HepG2 (cell line): ENCODE measurements around the gene BCL6B. TPM values are rescaled to one million over a fixed set of nuclear protein-coding genes. Genes with fewer than 3 reads are reported as not detected.

Experiments
- CCDC6 ChIP-seq: sonication (generic); formaldehyde crosslinking; IDR thresholded peaks from 2 replicates; pipeline ENCODE4 v1.8.1; 2022; ENCODE audit warnings: mild to moderate bottlenecking, missing genetic modification reagents, moderate library complexity
- KAT2B ChIP-seq: fragments of 150-350 bp; IDR thresholded peaks from 2 replicates; pipeline ENCODE4 v1.6.1; 2014; ENCODE audit warnings: low read depth, low read length, borderline replicate concordance
- KLF16 ChIP-seq, 2 experiments: sonication (generic) in 1 of 2; formaldehyde crosslinking in 1 of 2; IDR thresholded peaks; 2 replicates each; pipeline versions ENCODE4 v1.6.1 to v1.8.0; 2016 to 2023; ENCODE audit warnings: missing genetic modification reagents in 2 of 2, missing compliant biosample characterization in 1 of 2
- MAFF ChIP-seq: IDR thresholded peaks from 2 replicates; pipeline ENCODE4 v1.6.1; 2011; ENCODE audit warnings: low read depth, low read length, improper control_type of control experiment
- NFIC ChIP-seq: IDR thresholded peaks from 2 replicates; pipeline ENCODE4 v1.6.1; 2012; ENCODE audit warnings: mild to moderate bottlenecking, low read length, inconsistent platforms
- RFX1 ChIP-seq: fragments of 450-650 bp; IDR thresholded peaks from 2 replicates; pipeline ENCODE4 v1.6.1; 2017
- ZNF296 ChIP-seq: sonication (generic); formaldehyde crosslinking; conservative IDR thresholded peaks from 2 replicates; pipeline ENCODE4 v1.5.0; 2020; ENCODE audit warnings: mild to moderate bottlenecking, missing genetic modification reagents
- ZNF615 ChIP-seq: sonication (generic); formaldehyde crosslinking; IDR thresholded peaks from 2 replicates; pipeline ENCODE4 v1.5.0; 2020; ENCODE audit warnings: mild to moderate bottlenecking, missing genetic modification reagents, borderline replicate concordance
- polyA plus RNA-seq, 8 experiments: library from polyadenylated mRNA; depleted of rRNA in 3 of 8; stranded (reverse) in 7 of 8; unstranded in 1 of 8; fragments of >200 nt; fragmentation: Illumina TruSeq in 4 of 8; extraction: Trizol in 4 of 8; gene quantifications; 2 replicates each; pipeline versions ENCODE4 v1.2.1 to v1.2.3, GENCODE V29; 2011 to 2016; ENCODE audit warnings: low read depth in 4 of 8, missing spikeins in 1 of 8, mixed read lengths in 1 of 8; ENCODE audit not compliant: insufficient read depth in 1 of 8
- total RNA-seq, 5 experiments: library from RNA; depleted of rRNA; stranded (reverse); fragments of >200 nt; fragmentation: Illumina TruSeq; extraction: Trizol; gene quantifications; 2 replicates each; pipeline ENCODE4 v1.2.3, GENCODE V29; 2016; ENCODE audit warnings: low read depth in 1 of 5
- TF ChIP-seq, protein P1 (sequence below): sonication (generic); formaldehyde crosslinking; IDR thresholded peaks from 2 replicates; pipeline ENCODE4 v1.4.0; 2020; ENCODE audit warnings: missing genetic modification reagents, borderline replicate concordance
- TF ChIP-seq, protein P2 (sequence below): sonication (generic); formaldehyde crosslinking; IDR thresholded peaks from 2 replicates; pipeline ENCODE4 v1.4.0; 2020; ENCODE audit warnings: missing genetic modification reagents
- TF ChIP-seq, protein P3 (sequence below): IDR thresholded peaks from 2 replicates; pipeline ENCODE4 v1.6.1; 2012; ENCODE audit warnings: low read length, improper control_type of control experiment

Gene BCL6B
- total and polyA plus RNA-seq, 2 of the 13 experiments (the other 11 are each of a cell fraction or from before 2014, with no cell fraction given) = not detected

DNA sequence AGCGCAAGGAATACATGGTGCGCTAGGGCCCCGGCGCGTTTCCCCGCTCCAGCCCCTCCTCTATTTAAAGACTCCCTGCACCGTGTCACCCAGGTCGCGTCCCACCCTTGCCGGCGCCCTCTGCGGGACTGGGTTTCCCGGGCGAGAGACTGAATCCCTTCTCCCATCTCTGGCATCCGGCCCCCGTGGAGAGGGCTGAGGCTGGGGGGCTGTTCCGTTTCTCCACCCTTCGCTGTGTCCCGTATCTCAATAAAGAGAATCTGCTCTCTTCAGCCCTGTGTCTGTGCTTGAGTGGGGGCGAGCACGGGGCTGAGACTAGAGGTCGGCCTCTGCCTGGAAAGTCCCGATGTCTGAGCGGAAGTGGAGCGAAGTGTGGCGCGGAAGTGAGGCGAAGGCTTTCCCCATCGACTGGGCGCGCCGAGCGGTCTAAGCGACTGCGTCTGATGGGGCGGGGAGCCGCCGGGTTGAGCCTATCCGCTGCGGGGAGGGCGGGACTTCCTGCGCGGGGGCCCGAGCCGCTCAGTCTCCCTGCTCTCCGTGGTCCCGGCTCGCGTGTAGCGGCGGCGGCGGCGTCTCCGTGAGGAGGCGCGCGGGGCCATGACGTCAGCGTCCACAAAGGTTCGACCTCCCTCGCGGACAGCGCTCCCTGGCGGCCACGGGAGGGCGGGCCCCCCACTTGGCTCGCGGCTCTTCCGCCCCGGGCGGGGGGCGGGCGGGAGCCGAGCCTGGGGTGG is 8.4 kb upstream of the BCL6B start (continued):
- TF ChIP-seq, protein P1, sequence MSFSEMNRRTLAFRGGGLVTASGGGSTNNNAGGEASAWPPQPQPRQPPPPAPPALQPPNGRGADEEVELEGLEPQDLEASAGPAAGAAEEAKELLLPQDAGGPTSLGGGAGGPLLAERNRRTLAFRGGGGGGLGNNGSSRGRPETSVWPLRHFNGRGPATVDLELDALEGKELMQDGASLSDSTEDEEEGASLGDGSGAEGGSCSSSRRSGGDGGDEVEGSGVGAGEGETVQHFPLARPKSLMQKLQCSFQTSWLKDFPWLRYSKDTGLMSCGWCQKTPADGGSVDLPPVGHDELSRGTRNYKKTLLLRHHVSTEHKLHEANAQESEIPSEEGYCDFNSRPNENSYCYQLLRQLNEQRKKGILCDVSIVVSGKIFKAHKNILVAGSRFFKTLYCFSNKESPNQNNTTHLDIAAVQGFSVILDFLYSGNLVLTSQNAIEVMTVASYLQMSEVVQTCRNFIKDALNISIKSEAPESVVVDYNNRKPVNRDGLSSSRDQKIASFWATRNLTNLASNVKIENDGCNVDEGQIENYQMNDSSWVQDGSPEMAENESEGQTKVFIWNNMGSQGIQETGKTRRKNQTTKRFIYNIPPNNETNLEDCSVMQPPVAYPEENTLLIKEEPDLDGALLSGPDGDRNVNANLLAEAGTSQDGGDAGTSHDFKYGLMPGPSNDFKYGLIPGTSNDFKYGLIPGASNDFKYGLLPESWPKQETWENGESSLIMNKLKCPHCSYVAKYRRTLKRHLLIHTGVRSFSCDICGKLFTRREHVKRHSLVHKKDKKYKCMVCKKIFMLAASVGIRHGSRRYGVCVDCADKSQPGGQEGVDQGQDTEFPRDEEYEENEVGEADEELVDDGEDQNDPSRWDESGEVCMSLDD = no peak
- TF ChIP-seq, protein P2, sequence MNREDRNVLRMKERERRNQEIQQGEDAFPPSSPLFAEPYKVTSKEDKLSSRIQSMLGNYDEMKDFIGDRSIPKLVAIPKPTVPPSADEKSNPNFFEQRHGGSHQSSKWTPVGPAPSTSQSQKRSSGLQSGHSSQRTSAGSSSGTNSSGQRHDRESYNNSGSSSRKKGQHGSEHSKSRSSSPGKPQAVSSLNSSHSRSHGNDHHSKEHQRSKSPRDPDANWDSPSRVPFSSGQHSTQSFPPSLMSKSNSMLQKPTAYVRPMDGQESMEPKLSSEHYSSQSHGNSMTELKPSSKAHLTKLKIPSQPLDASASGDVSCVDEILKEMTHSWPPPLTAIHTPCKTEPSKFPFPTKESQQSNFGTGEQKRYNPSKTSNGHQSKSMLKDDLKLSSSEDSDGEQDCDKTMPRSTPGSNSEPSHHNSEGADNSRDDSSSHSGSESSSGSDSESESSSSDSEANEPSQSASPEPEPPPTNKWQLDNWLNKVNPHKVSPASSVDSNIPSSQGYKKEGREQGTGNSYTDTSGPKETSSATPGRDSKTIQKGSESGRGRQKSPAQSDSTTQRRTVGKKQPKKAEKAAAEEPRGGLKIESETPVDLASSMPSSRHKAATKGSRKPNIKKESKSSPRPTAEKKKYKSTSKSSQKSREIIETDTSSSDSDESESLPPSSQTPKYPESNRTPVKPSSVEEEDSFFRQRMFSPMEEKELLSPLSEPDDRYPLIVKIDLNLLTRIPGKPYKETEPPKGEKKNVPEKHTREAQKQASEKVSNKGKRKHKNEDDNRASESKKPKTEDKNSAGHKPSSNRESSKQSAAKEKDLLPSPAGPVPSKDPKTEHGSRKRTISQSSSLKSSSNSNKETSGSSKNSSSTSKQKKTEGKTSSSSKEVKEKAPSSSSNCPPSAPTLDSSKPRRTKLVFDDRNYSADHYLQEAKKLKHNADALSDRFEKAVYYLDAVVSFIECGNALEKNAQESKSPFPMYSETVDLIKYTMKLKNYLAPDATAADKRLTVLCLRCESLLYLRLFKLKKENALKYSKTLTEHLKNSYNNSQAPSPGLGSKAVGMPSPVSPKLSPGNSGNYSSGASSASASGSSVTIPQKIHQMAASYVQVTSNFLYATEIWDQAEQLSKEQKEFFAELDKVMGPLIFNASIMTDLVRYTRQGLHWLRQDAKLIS (CRISPR knock-in tag) = 0 out of 2 replicates have a peak, but pooled peaks have one; percentile 30
- no peak for TF ChIP-seq ZNF296
- no peak for TF ChIP-seq RFX1
- TF ChIP-seq CCDC6 (CRISPR knock-in tag) = peak; percentile 84
- no peak for TF ChIP-seq KLF16 (CRISPR knock-in tag; IDR thresholded peaks at IDR 0.05)
- no peak for TF ChIP-seq NFIC
- no peak for TF ChIP-seq KAT2B
- TF ChIP-seq, protein P3, sequence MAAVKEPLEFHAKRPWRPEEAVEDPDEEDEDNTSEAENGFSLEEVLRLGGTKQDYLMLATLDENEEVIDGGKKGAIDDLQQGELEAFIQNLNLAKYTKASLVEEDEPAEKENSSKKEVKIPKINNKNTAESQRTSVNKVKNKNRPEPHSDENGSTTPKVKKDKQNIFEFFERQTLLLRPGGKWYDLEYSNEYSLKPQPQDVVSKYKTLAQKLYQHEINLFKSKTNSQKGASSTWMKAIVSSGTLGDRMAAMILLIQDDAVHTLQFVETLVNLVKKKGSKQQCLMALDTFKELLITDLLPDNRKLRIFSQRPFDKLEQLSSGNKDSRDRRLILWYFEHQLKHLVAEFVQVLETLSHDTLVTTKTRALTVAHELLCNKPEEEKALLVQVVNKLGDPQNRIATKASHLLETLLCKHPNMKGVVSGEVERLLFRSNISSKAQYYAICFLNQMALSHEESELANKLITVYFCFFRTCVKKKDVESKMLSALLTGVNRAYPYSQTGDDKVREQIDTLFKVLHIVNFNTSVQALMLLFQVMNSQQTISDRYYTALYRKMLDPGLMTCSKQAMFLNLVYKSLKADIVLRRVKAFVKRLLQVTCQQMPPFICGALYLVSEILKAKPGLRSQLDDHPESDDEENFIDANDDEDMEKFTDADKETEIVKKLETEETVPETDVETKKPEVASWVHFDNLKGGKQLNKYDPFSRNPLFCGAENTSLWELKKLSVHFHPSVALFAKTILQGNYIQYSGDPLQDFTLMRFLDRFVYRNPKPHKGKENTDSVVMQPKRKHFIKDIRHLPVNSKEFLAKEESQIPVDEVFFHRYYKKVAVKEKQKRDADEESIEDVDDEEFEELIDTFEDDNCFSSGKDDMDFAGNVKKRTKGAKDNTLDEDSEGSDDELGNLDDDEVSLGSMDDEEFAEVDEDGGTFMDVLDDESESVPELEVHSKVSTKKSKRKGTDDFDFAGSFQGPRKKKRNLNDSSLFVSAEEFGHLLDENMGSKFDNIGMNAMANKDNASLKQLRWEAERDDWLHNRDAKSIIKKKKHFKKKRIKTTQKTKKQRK = no peak
- 0 out of 2 replicates have a peak, but pooled peaks have one; percentile 53 for TF ChIP-seq ZNF615 (CRISPR knock-in tag)
- no peak for TF ChIP-seq MAFF
